ENCODE results near the gene GLT8D2.

Gene GLT8D2

DNA sequence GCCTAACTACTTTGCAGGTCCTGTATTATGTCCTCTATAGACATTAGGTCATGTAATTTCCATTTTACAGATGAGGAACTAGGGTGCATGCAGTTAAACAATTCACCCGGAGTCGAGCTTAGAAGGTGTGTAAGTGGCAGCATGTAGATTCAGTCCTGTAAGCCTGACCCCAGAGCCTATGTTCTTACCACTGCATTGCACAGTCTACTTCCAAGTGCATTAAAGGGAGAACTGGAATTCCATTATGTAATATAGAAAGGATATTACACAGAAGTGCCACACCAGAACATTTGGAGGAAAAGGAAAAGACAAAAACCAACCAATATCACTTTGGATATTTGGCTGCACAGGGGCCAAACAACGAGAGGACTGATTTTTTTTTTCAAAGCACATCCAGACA is 1.2 kb downstream of the GLT8D2 start:
- DNase-seq (ENCODE audit: low read depth in 1 of 2, low spot score in 1 of 2) = no peak
- H3K27me3 ChIP-seq (ENCODE audit: insufficient read depth, poor library complexity, severe bottlenecking) = peaks cover 20% of the 10 kb centered on the region
- no peak overlapping the region for H3K4me3 ChIP-seq (replicated peaks; ENCODE audit: insufficient read depth, low read length)
- TF ChIP-seq GABPA (IDR thresholded peaks at IDR 0.05; ENCODE audit: low read depth) = no peak
- no peak for TF ChIP-seq REST (IDR thresholded peaks at IDR 0.05; ENCODE audit: insufficient replicate concordance, low read depth)
- no peak for TF ChIP-seq CTCF (IDR thresholded peaks at IDR 0.05; ENCODE audit: insufficient read depth, low read length)
- TF ChIP-seq POLR2AphosphoS5 (IDR thresholded peaks at IDR 0.05; ENCODE audit: low read depth) = no peak
- TF ChIP-seq SPI1 (IDR thresholded peaks at IDR 0.05; ENCODE audit: borderline replicate concordance, low read depth) = no peak
- no peak overlapping the region for H3K27ac ChIP-seq (replicated peaks)

GRCh38 chr12:104048162-104048561 is 1.8 kb downstream of the GLT8D2 start:
- DNase-seq (ENCODE audit: low read depth in 1 of 2, low spot score in 1 of 2) = no peak
- H3K27me3 ChIP-seq (ENCODE audit: insufficient read depth, poor library complexity, severe bottlenecking) = peaks cover 20% of the 10 kb centered on the region
- TF ChIP-seq GABPA (IDR thresholded peaks at IDR 0.05; ENCODE audit: low read depth) (no peak), SPI1 (IDR thresholded peaks at IDR 0.05; ENCODE audit: borderline replicate concordance, low read depth) (no peak), POLR2AphosphoS5 (IDR thresholded peaks at IDR 0.05; ENCODE audit: low read depth) (no peak), REST (IDR thresholded peaks at IDR 0.05; ENCODE audit: insufficient replicate concordance, low read depth) (no peak), CTCF (IDR thresholded peaks at IDR 0.05; ENCODE audit: insufficient read depth, low read length) (no peak)
- no peak overlapping the region for H3K27ac ChIP-seq (replicated peaks)
- no peak overlapping the region for H3K4me3 ChIP-seq (replicated peaks; ENCODE audit: insufficient read depth, low read length)

GRCh38 chr12:104046306-104046705 is 3.7 kb downstream of the GLT8D2 start:
- peaks cover 14% of the 10 kb centered on the region for H3K27me3 ChIP-seq (ENCODE audit: insufficient read depth, poor library complexity, severe bottlenecking)
- H3K27ac ChIP-seq (replicated peaks) = no peak overlapping the region
- DNase-seq (ENCODE audit: low read depth in 1 of 2, low spot score in 1 of 2) = no peak
- H3K4me3 ChIP-seq (replicated peaks; ENCODE audit: insufficient read depth, low read length) = no peak overlapping the region
- TF ChIP-seq SPI1 (IDR thresholded peaks at IDR 0.05; ENCODE audit: borderline replicate concordance, low read depth) = no peak
- TF ChIP-seq REST (IDR thresholded peaks at IDR 0.05; ENCODE audit: insufficient replicate concordance, low read depth) = no peak
- TF ChIP-seq POLR2AphosphoS5 (IDR thresholded peaks at IDR 0.05; ENCODE audit: low read depth) = no peak
- TF ChIP-seq CTCF (IDR thresholded peaks at IDR 0.05; ENCODE audit: insufficient read depth, low read length) = no peak
- TF ChIP-seq GABPA (IDR thresholded peaks at IDR 0.05; ENCODE audit: low read depth) = no peak
